Measurements from ENCODE around the gene OR4N2. TPM values are rescaled to one million over a fixed set of nuclear protein-coding genes. Genes with fewer than 3 reads are reported as not detected.
A peak's percentile ranks its signal among the peaks of the same experiment; 100 is the strongest.
"Not testable (repeated sequence)": the region's sequence is repeated elsewhere in the genome, so short reads cannot be mapped to it uniquely, and the experiment has no call there.

The OR4N2 gene
- total RNA-seq, 1 experiment from 2014 or later, result not detected

GRCh38 chr14:19823178-19823577 is 19.6 kb downstream of the OR4N2 start:
- POLR2A ChIA-PET, result no interaction called here
- H3K36me3 Mint-ChIP-seq (ENCODE audit: insufficient read depth, unreplicated experiment), result peaks cover 7% of the 10 kb centered on the region
- no peak overlapping the region for H3K4me3 Mint-ChIP-seq (ENCODE audit: unreplicated experiment)
- no peak for TF ChIP-seq CTCF (IDR thresholded peaks at IDR 0.05; ENCODE audit: unreplicated experiment)
- H3K27me3 Mint-ChIP-seq (ENCODE audit: insufficient read depth, unreplicated experiment), result no peaks in the 10 kb centered on the region
- H3K27ac Mint-ChIP-seq (ENCODE audit: low read depth, unreplicated experiment), result no peak overlapping the region
- TSS peak; percentile 87 for BruUV-seq (replicated peaks)
- no peaks in the 10 kb centered on the region for H3K4me1 Mint-ChIP-seq (ENCODE audit: insufficient read depth, unreplicated experiment)
- H3K9me3 Mint-ChIP-seq (ENCODE audit: unreplicated experiment), result peaks cover 8% of the 10 kb centered on the region
- DNase-seq (ENCODE audit: unreplicated experiment), result no peak
- CTCF ChIA-PET, result no interaction called here
- intact Hi-C loops (cut with micrococcal nuclease), result no loop called here

GRCh38 chr14:19823765-19824164 is 20.2 kb downstream of the OR4N2 start:
- POLR2A ChIA-PET, result no interaction called here
- CTCF ChIA-PET, result interaction anchor here (0.7 kb wide), 1 partner anchor 26 kb away, joined by 3 read pairs; no protein-coding TSS in a partner anchor
- no peak for TF ChIP-seq CTCF (IDR thresholded peaks at IDR 0.05; ENCODE audit: unreplicated experiment)
- Mint-ChIP-seq H3K27me3 (ENCODE audit: insufficient read depth, unreplicated experiment) (no peaks in the 10 kb centered on the region), H3K4me3 (ENCODE audit: unreplicated experiment) (no peak overlapping the region), H3K27ac (ENCODE audit: low read depth, unreplicated experiment) (no peak overlapping the region), H3K9me3 (ENCODE audit: unreplicated experiment) (peaks cover 8% of the 10 kb centered on the region), H3K36me3 (ENCODE audit: insufficient read depth, unreplicated experiment) (peaks cover 7% of the 10 kb centered on the region), H3K4me1 (ENCODE audit: insufficient read depth, unreplicated experiment) (no peaks in the 10 kb centered on the region)
- intact Hi-C loops (cut with micrococcal nuclease), result no loop called here
- DNase-seq (ENCODE audit: unreplicated experiment), result peak; percentile 18
- no TSS peak for BruUV-seq (replicated peaks)

GRCh38 chr14:19827626-19828244 is 24.2 kb downstream of the OR4N2 start:
- BruUV-seq (replicated peaks); DNase-seq (ENCODE audit: unreplicated experiment); POLR2A ChIA-PET; intact Hi-C loops (cut with micrococcal nuclease); H3K27me3 Mint-ChIP-seq (ENCODE audit: insufficient read depth, unreplicated experiment); H3K36me3 Mint-ChIP-seq (ENCODE audit: insufficient read depth, unreplicated experiment); H3K4me1 Mint-ChIP-seq (ENCODE audit: insufficient read depth, unreplicated experiment); H3K4me3 Mint-ChIP-seq (ENCODE audit: unreplicated experiment); H3K27ac Mint-ChIP-seq (ENCODE audit: low read depth, unreplicated experiment); H3K9me3 Mint-ChIP-seq (ENCODE audit: unreplicated experiment): not testable (repeated sequence)
- CTCF ChIA-PET, result interaction anchor here (1.6 kb wide), 1 partner anchor 10 kb away, joined by 5 read pairs; no protein-coding TSS in a partner anchor

GRCh38 chr14:19828314-19828713 is 24.7 kb downstream of the OR4N2 start:
- intact Hi-C loops (cut with micrococcal nuclease), result no loop called here
- DNase-seq (ENCODE audit: unreplicated experiment), result no peak
- TF ChIP-seq CTCF (IDR thresholded peaks at IDR 0.05; ENCODE audit: unreplicated experiment), result no peak

GRCh38 chr14:19834203-19834848 is 30.8 kb downstream of the OR4N2 start:
- DNase-seq (ENCODE audit: unreplicated experiment); H3K27me3 Mint-ChIP-seq (ENCODE audit: insufficient read depth, unreplicated experiment); H3K4me1 Mint-ChIP-seq (ENCODE audit: insufficient read depth, unreplicated experiment); H3K9me3 Mint-ChIP-seq (ENCODE audit: unreplicated experiment); H3K36me3 Mint-ChIP-seq (ENCODE audit: insufficient read depth, unreplicated experiment); CTCF ChIA-PET; H3K4me3 Mint-ChIP-seq (ENCODE audit: unreplicated experiment); intact Hi-C loops (cut with micrococcal nuclease); H3K27ac Mint-ChIP-seq (ENCODE audit: low read depth, unreplicated experiment); POLR2A ChIA-PET; BruUV-seq (replicated peaks): not testable (repeated sequence)

More at GRCh38 chr14:19828314-19828713, 24.7 kb downstream of the OR4N2 start:
- peaks cover 3% of the 10 kb centered on the region for H3K9me3 Mint-ChIP-seq (ENCODE audit: unreplicated experiment)
- ChIA-PET CTCF (no interaction called here), POLR2A (no interaction called here)
- no peak overlapping the region for H3K4me3 Mint-ChIP-seq (ENCODE audit: unreplicated experiment)
- H3K4me1 Mint-ChIP-seq (ENCODE audit: insufficient read depth, unreplicated experiment), result no peaks in the 10 kb centered on the region
- BruUV-seq (replicated peaks), result no TSS peak
- no peak overlapping the region for H3K27ac Mint-ChIP-seq (ENCODE audit: low read depth, unreplicated experiment)
- no peaks in the 10 kb centered on the region for H3K36me3 Mint-ChIP-seq (ENCODE audit: insufficient read depth, unreplicated experiment)
- no peaks in the 10 kb centered on the region for H3K27me3 Mint-ChIP-seq (ENCODE audit: insufficient read depth, unreplicated experiment)
